GM23338 (cell line): ENCODE measurements around the gene MICAL3. TPM values are rescaled to one million over a fixed set of nuclear protein-coding genes. Genes with fewer than 3 reads are reported as not detected.

Experiments used
- ATAC-seq: fragments of 200-7000 bp; cut with Tn5 transposase; 3 replicates; pipeline ENCODE4 v1.9.1; 2020
- DNase-seq: peaks from one replicate; pipeline ENCODE4 v3.0.0-alpha.2; 2015; ENCODE audit warnings: low spot score
- H2AFZ ChIP-seq: fragments of 200-600 bp; sonication (generic); 2 replicates; pipeline ENCODE4 v1.8.0; 2016; ENCODE audit warnings: antibody characterized with exemption, mild to moderate bottlenecking, moderate library complexity
- H3F3A ChIP-seq: fragments of 200-600 bp; sonication (generic); replicated peaks from 2 replicates; pipeline ENCODE4 v1.8.0; 2017; ENCODE audit warnings: antibody characterized with exemption, mixed run types, low read depth
- H3K27ac ChIP-seq: fragments of 200-600 bp; sonication (generic); 2 replicates; pipeline ENCODE4 v1.6.1; 2016; ENCODE audit warnings: low read depth
- H3K27me3 ChIP-seq: fragments of 200-600 bp; sonication (generic); 2 replicates; pipeline ENCODE4 v1.8.0; 2016; ENCODE audit warnings: mild to moderate bottlenecking, mixed run types, moderate library complexity; ENCODE audit not compliant: insufficient read depth
- H3K36me3 ChIP-seq: fragments of 200-600 bp; sonication (generic); 2 replicates; pipeline ENCODE4 v1.8.0; 2016; ENCODE audit warnings: mild to moderate bottlenecking; ENCODE audit not compliant: insufficient read depth
- H3K4me1 ChIP-seq: fragments of 200-600 bp; sonication (generic); 2 replicates; pipeline ENCODE4 v1.8.0; 2016; ENCODE audit warnings: mild to moderate bottlenecking, moderate library complexity; ENCODE audit not compliant: insufficient read depth
- H3K4me2 ChIP-seq: fragments of 200-600 bp; sonication (generic); 2 replicates; pipeline ENCODE4 v1.7.1; 2017; ENCODE audit warnings: mixed run types
- H3K4me3 ChIP-seq: fragments of 200-600 bp; sonication (generic); 2 replicates; pipeline ENCODE4 v1.6.1; 2016; ENCODE audit warnings: mixed run types
- H3K79me2 ChIP-seq: fragments of 200-600 bp; sonication (generic); replicated peaks from 2 replicates; pipeline ENCODE4 v1.8.0; 2017; ENCODE audit warnings: mild to moderate bottlenecking; ENCODE audit not compliant: insufficient read depth
- H3K9me2 ChIP-seq: fragments of 200-600 bp; sonication (generic); 2 replicates; pipeline ENCODE4 v1.8.0; 2017; ENCODE audit not compliant: insufficient read depth
- H4K20me1 ChIP-seq: fragments of 200-600 bp; sonication (generic); replicated peaks from 2 replicates; pipeline ENCODE4 v1.8.0; 2017; ENCODE audit warnings: mild to moderate bottlenecking; ENCODE audit not compliant: insufficient read depth
- H3K27ac Mint-ChIP-seq: 2 replicates; pipeline ENCODE4 v1.8.0; 2020; ENCODE audit warnings: inconsistent platforms, mild to moderate bottlenecking, moderate library complexity, mixed read lengths
- H3K27me3 Mint-ChIP-seq: 3 replicates; pipeline ENCODE4 v1.8.0; 2022; ENCODE audit warnings: low read depth, mild to moderate bottlenecking, moderate library complexity, mixed read lengths, inconsistent platforms; ENCODE audit not compliant: insufficient read depth, poor library complexity
- H3K36me3 Mint-ChIP-seq: 3 replicates; pipeline ENCODE4 v1.8.0; 2021; ENCODE audit warnings: low read depth, mild to moderate bottlenecking, inconsistent platforms, moderate library complexity, mixed read lengths
- H3K4me1 Mint-ChIP-seq: 3 replicates; pipeline ENCODE4 v1.8.0; 2020; ENCODE audit warnings: mild to moderate bottlenecking, inconsistent platforms, mixed read lengths
- H3K4me3 Mint-ChIP-seq: 3 replicates; pipeline ENCODE4 v1.8.0; 2021; ENCODE audit warnings: moderate library complexity, mild to moderate bottlenecking, inconsistent platforms, mixed read lengths
- H3K9me3 Mint-ChIP-seq: 3 replicates; pipeline ENCODE4 v1.8.0; 2020; ENCODE audit warnings: moderate library complexity, mild to moderate bottlenecking, inconsistent platforms, mixed read lengths
- CREB1 ChIP-seq: fragments of 250-450 bp; sonication (Bioruptor Pico); IDR thresholded peaks from 2 replicates; pipeline ENCODE4 v1.5.0; 2020; ENCODE audit warnings: low read depth, mild to moderate bottlenecking, moderate library complexity
- ETS1 ChIP-seq: IDR thresholded peaks from 2 replicates; pipeline ENCODE4 v1.6.1; 2016; ENCODE audit warnings: antibody characterized with exemption
- EZH2 ChIP-seq: fragments of 200-600 bp; sonication (generic); IDR thresholded peaks from one replicate; pipeline ENCODE4 v1.8.0; 2017; ENCODE audit warnings: antibody characterized with exemption, mild to moderate bottlenecking, low read depth; ENCODE audit not compliant: unreplicated experiment
- EZH2phosphoT487 ChIP-seq: fragments of 200-600 bp; sonication (generic); IDR thresholded peaks from one replicate; pipeline ENCODE4 v1.8.1; 2018; ENCODE audit warnings: antibody characterized with exemption; ENCODE audit not compliant: unreplicated experiment
- JUNB ChIP-seq: IDR thresholded peaks from one replicate; pipeline ENCODE4 v1.6.1; 2016; ENCODE audit warnings: antibody characterized with exemption; ENCODE audit not compliant: unreplicated experiment
- NANOG ChIP-seq: IDR thresholded peaks from 2 replicates; pipeline ENCODE4 v1.6.1; 2016; ENCODE audit warnings: antibody characterized with exemption, borderline replicate concordance
- POLR2AphosphoS5 ChIP-seq: IDR thresholded peaks from 2 replicates; pipeline ENCODE4 v1.6.1; 2016; ENCODE audit warnings: antibody characterized with exemption, low read depth
- REST ChIP-seq: IDR thresholded peaks from one replicate; pipeline ENCODE4 v1.6.1; 2018; ENCODE audit warnings: antibody characterized with exemption; ENCODE audit not compliant: unreplicated experiment
- ZNF114 ChIP-seq: fragments of 250-450 bp; sonication (Bioruptor Pico); IDR thresholded peaks from 2 replicates; pipeline ENCODE4 v1.5.0; 2020; ENCODE audit warnings: mild to moderate bottlenecking, moderate library complexity
- ZNF331 ChIP-seq: fragments of 250-450 bp; sonication (Bioruptor Pico); IDR thresholded peaks from 2 replicates; pipeline ENCODE4 v1.5.0; 2020; ENCODE audit warnings: low read depth, mild to moderate bottlenecking, moderate library complexity
- polyA plus RNA-seq: library from polyadenylated mRNA; unstranded; fragments of >200 nt; fragmentation: Nextera tagmentation; extraction: Ambion mirVana; gene quantifications from 2 replicates; pipeline ENCODE4 v1.2.1, GENCODE V29; 2016
- total RNA-seq: library from RNA; depleted of rRNA; stranded (reverse); fragments of >200 nt; shearing (Covaris generic); gene quantifications from 2 replicates; pipeline ENCODE4 v1.2.3, GENCODE V29; 2014

The MICAL3 gene
- total and polyA plus RNA-seq, 2 experiments from 2014 or later = 10.1 to 33.9 TPM

GRCh38 chr22:17970201-17970708 is 54.1 kb downstream of the MICAL3 start:
- Histone ChIP-seq H3F3A (no peaks in the 10 kb centered on the region), H3K4me2 (no peak overlapping the region), H3K79me2 (peaks cover 94% of the 10 kb centered on the region), H2AFZ (no peak overlapping the region), H4K20me1 (peaks cover 15% of the 10 kb centered on the region), H3K9me2 (no peaks in the 10 kb centered on the region), H3K4me1 (peaks cover 20% of the 10 kb centered on the region), H3K27me3 (no peaks in the 10 kb centered on the region), H3K4me3 (no peak overlapping the region), H3K36me3 (no peaks in the 10 kb centered on the region), H3K27ac (no peak overlapping the region)
- peaks cover 3% of the 10 kb centered on the region; the same call in 2 of the 3 replicates for H3K36me3 Mint-ChIP-seq
- H3K9me3 Mint-ChIP-seq = no peaks in the 10 kb centered on the region; the same call in 2 of the 3 replicates
- no peak overlapping the region for H3K27ac Mint-ChIP-seq
- H3K4me1 Mint-ChIP-seq = peaks cover 38% of the 10 kb centered on the region
- DNase-seq = no peak
- H3K4me3 Mint-ChIP-seq = no peak overlapping the region
- peaks cover 10% of the 10 kb centered on the region for H3K27me3 Mint-ChIP-seq
- no peak for ATAC-seq
- TF ChIP-seq ZNF114 (CRISPR knock-in tag) (no peak), POLR2AphosphoS5 (no peak), ZNF331 (CRISPR knock-in tag) (no peak), REST (no peak), EZH2phosphoT487 (no peak), EZH2 (no peak), JUNB (no peak)

- peaks cover 10% of the 10 kb centered on the region for H3K27me3 Mint-ChIP-seq
- H3K27ac ChIP-seq = no peak overlapping the region
- no peak overlapping the region for H3K27ac Mint-ChIP-seq
Measured at GRCh38 chr22:17969701-17970113, 54.7 kb downstream of the MICAL3 start.

More at GRCh38 chr22:17969701-17970113, 54.7 kb downstream of the MICAL3 start:
- no peak for TF ChIP-seq ZNF331 (CRISPR knock-in tag)
- TF ChIP-seq NANOG = no peak
- TF ChIP-seq REST = no peak
- no peak for TF ChIP-seq EZH2phosphoT487
- TF ChIP-seq JUNB = no peak
- no peak for TF ChIP-seq CREB1 (CRISPR knock-in tag)
- TF ChIP-seq ETS1 = no peak
- no peaks in the 10 kb centered on the region for H3K36me3 ChIP-seq
- Mint-ChIP-seq H3K4me1 (peaks cover 38% of the 10 kb centered on the region), H3K9me3 (no peaks in the 10 kb centered on the region; the same call in 2 of the 3 replicates), H3K4me3 (no peak overlapping the region), H3K36me3 (peaks cover 3% of the 10 kb centered on the region; the same call in 2 of the 3 replicates)
- H3K79me2 ChIP-seq = peaks cover 94% of the 10 kb centered on the region
- H3K4me2 ChIP-seq = no peak overlapping the region
- H3K27me3 ChIP-seq = no peaks in the 10 kb centered on the region
- ATAC-seq = no peak
- H2AFZ ChIP-seq = no peak overlapping the region
- DNase-seq = no peak
- H3F3A ChIP-seq = no peaks in the 10 kb centered on the region
- H4K20me1 ChIP-seq = peaks cover 19% of the 10 kb centered on the region
- no peak overlapping the region for H3K4me3 ChIP-seq
- no peaks in the 10 kb centered on the region for H3K9me2 ChIP-seq
- H3K4me1 ChIP-seq = peaks cover 23% of the 10 kb centered on the region
